Caco-2 (cell line): ENCODE measurements around the gene ZSCAN26. TPM values are rescaled to one million over a fixed set of nuclear protein-coding genes. Genes with fewer than 3 reads are reported as not detected.

ENCODE experiments used
- BruUV-seq: library from RNA; stranded (reverse); fragments of 400-500 nt; replicated peaks from 2 replicates; lab custom pipeline; 2021; lab: Mats Ljungman, UMichigan
- CTCF ChIA-PET: fragments of 300-600 bp; sonication (Branson Sonifier 250); formaldehyde crosslinking; loops from one replicate; lab custom pipeline; 2022; ENCODE audit warnings: antibody characterized with exemption; lab: Charles Lee
- POLR2A ChIA-PET: fragments of 300-600 bp; sonication (Branson Sonifier 250); formaldehyde crosslinking; loops from one replicate; lab custom pipeline; 2022; ENCODE audit warnings: antibody characterized with exemption; lab: Charles Lee
- DNase-seq, 2 experiments: peaks; one replicate each; pipeline versions ENCODE4 v3.0.0 to v3.0.0-alpha.2; 2020 to 2022
- H3K27me3 ChIP-seq: replicated peaks from 2 replicates; pipeline ENCODE4 v1.6.0; 2011; ENCODE audit warnings: low read length; ENCODE audit not compliant: control insufficient read depth, insufficient read depth
- H3K36me3 ChIP-seq: 2 replicates; pipeline ENCODE4 v1.5.1; 2011; ENCODE audit warnings: low read length; ENCODE audit not compliant: control insufficient read depth, insufficient read depth
- H3K4me1 ChIP-seq: fragments of 250-450 bp; sonication (Bioruptor Pico); 2 replicates; pipeline ENCODE4 v1.5.1; 2020; ENCODE audit warnings: mild to moderate bottlenecking
- H3K4me3 ChIP-seq: 2 replicates; pipeline ENCODE4 v1.5.1; 2011; ENCODE audit warnings: low read depth, mild to moderate bottlenecking, control low read depth, low read length
- H3K9me3 ChIP-seq: fragments of 250-450 bp; sonication (Bioruptor Pico); 2 replicates; pipeline ENCODE4 v1.5.1; 2020; ENCODE audit warnings: mild to moderate bottlenecking, moderate library complexity
- H3K27ac Mint-ChIP-seq: one replicate; pipeline ENCODE4 v1.8.0; 2022; ENCODE audit warnings: mixed read lengths; ENCODE audit not compliant: unreplicated experiment
- H3K27me3 Mint-ChIP-seq: one replicate; pipeline ENCODE4 v1.8.0; 2022; ENCODE audit warnings: mixed read lengths; ENCODE audit not compliant: insufficient read depth, unreplicated experiment
- H3K36me3 Mint-ChIP-seq: one replicate; pipeline ENCODE4 v1.8.0; 2022; ENCODE audit warnings: mild to moderate bottlenecking, mixed read lengths; ENCODE audit not compliant: insufficient read depth, unreplicated experiment
- H3K4me1 Mint-ChIP-seq: one replicate; pipeline ENCODE4 v1.8.0; 2022; ENCODE audit warnings: low read depth, mixed read lengths; ENCODE audit not compliant: unreplicated experiment
- H3K4me3 Mint-ChIP-seq: one replicate; pipeline ENCODE4 v1.8.0; 2022; ENCODE audit warnings: mild to moderate bottlenecking, moderate library complexity, mixed read lengths; ENCODE audit not compliant: unreplicated experiment
- H3K9me3 Mint-ChIP-seq: one replicate; pipeline ENCODE4 v1.8.0; 2022; ENCODE audit warnings: mixed read lengths; ENCODE audit not compliant: unreplicated experiment
- CTCF ChIP-seq, 2 experiments: fragments of 200-600 bp in 1 of 2; IDR thresholded peaks; 1 replicate in 1 of 2; 2 replicates in 1 of 2; pipeline versions ENCODE4 v1.5.1 to v1.8.0; 2011 to 2022; ENCODE audit warnings: antibody characterized with exemption in 1 of 2, control low read depth in 1 of 2, inconsistent platforms in 1 of 2, low read depth in 1 of 2, low read length in 1 of 2, mild to moderate bottlenecking in 1 of 2, moderate library complexity in 1 of 2; ENCODE audit not compliant: insufficient read depth in 1 of 2, severe bottlenecking in 1 of 2, unreplicated experiment in 1 of 2
- intact Hi-C: fragments of 100-400 bp; cut with micrococcal nuclease; formaldehyde crosslinking; loops from one replicate; pipeline ENCODE4 v1.10.0; 2022; ENCODE audit not compliant: unreplicated experiment
- total RNA-seq: library from RNA; stranded (reverse); gene quantifications from 2 replicates; pipeline ENCODE4 v1.2.3, GENCODE V29; 2022

Gene ZSCAN26
- total RNA-seq, 1 experiment from 2014 or later: 7.2 TPM

DNA sequence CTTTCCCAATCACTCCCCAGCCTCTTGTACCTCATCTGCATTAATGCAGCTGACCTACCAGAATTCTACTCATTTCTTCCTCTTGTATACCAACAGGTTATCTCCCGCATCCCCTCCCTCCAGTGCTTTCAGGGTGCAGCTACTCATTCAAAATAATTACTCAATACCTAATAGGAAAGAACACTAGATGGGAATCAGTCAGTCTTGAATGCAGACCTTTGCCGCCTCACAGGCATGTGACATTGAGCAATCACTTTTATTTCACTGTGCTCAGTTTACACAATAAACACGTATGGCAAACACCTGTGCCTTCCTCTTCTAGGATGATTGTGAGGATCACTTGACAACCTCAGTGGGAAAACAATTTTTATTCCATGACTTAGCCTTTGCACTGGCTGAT is 55.7 kb downstream of the ZSCAN26 start:
- ChIA-PET CTCF (no interaction called here), POLR2A (no interaction called here)

GRCh38 chr6:28323813-28324424 is 57.0 kb downstream of the ZSCAN26 start:
- intact Hi-C loops: no loop called here
- no peak overlapping the region for H3K27ac Mint-ChIP-seq
- H3K4me3 Mint-ChIP-seq: no peak overlapping the region
- no peak for DNase-seq
- no TSS peak for BruUV-seq
- H3K9me3 ChIP-seq: peaks cover 14% of the 10 kb centered on the region
- peaks cover 3% of the 10 kb centered on the region for H3K36me3 ChIP-seq
- no peak for TF ChIP-seq CTCF (IDR thresholded peaks at IDR 0.05; ENCODE audit: insufficient read depth in 1 of 2, low read depth in 1 of 2, low read length in 1 of 2, severe bottlenecking in 1 of 2, unreplicated experiment in 1 of 2)
- peaks cover 41% of the 10 kb centered on the region for H3K9me3 Mint-ChIP-seq
- no peaks in the 10 kb centered on the region for H3K27me3 Mint-ChIP-seq
- H3K4me1 ChIP-seq: no peaks in the 10 kb centered on the region
- H3K27me3 ChIP-seq: no peaks in the 10 kb centered on the region
- H3K36me3 Mint-ChIP-seq: peaks cover under 1% of the 10 kb centered on the region
- H3K4me1 Mint-ChIP-seq: peaks cover 11% of the 10 kb centered on the region
- CTCF ChIA-PET: no interaction called here
- no peak overlapping the region for H3K4me3 ChIP-seq
- POLR2A ChIA-PET: interaction anchor here (2.2 kb wide), 1 partner anchor 12 kb away, joined by 12 read pairs; the partner anchor contains the start of gene ZSCAN31

More for the DNA sequence above, 55.7 kb downstream of the ZSCAN26 start:
- Mint-ChIP-seq H3K27me3 (no peaks in the 10 kb centered on the region), H3K9me3 (peaks cover 33% of the 10 kb centered on the region), H3K4me3 (no peak overlapping the region), H3K4me1 (peaks cover 11% of the 10 kb centered on the region), H3K27ac (no peak overlapping the region), H3K36me3 (no peaks in the 10 kb centered on the region)
- Histone ChIP-seq H3K4me3 (no peak overlapping the region), H3K9me3 (peaks cover 13% of the 10 kb centered on the region), H3K36me3 (peaks cover 3% of the 10 kb centered on the region), H3K4me1 (no peaks in the 10 kb centered on the region), H3K27me3 (no peaks in the 10 kb centered on the region)
- no TSS peak for BruUV-seq
- intact Hi-C loops: no loop called here
- no peak for TF ChIP-seq CTCF (IDR thresholded peaks at IDR 0.05; ENCODE audit: insufficient read depth in 1 of 2, low read depth in 1 of 2, low read length in 1 of 2, severe bottlenecking in 1 of 2, unreplicated experiment in 1 of 2)
- no peak for DNase-seq

- Mint-ChIP-seq H3K36me3 (peaks cover 5% of the 10 kb centered on the region), H3K27me3 (no peaks in the 10 kb centered on the region), H3K4me3 (no peak overlapping the region), H3K9me3 (peaks cover 44% of the 10 kb centered on the region), H3K4me1 (peaks cover 11% of the 10 kb centered on the region), H3K27ac (no peak overlapping the region)
- ChIA-PET CTCF (no interaction called here), POLR2A (no interaction called here)
- DNase-seq: no peak
- Histone ChIP-seq H3K27me3 (no peaks in the 10 kb centered on the region), H3K9me3 (peaks cover 14% of the 10 kb centered on the region), H3K4me1 (no peaks in the 10 kb centered on the region), H3K4me3 (no peak overlapping the region), H3K36me3 (peaks cover 3% of the 10 kb centered on the region)
- no peak for TF ChIP-seq CTCF (IDR thresholded peaks at IDR 0.05; ENCODE audit: insufficient read depth in 1 of 2, low read depth in 1 of 2, low read length in 1 of 2, severe bottlenecking in 1 of 2, unreplicated experiment in 1 of 2)
- no TSS peak for BruUV-seq
- intact Hi-C loops: no loop called here
Observed at GRCh38 chr6:28326371-28326948, 59.5 kb downstream of the ZSCAN26 start.

Other genes with a start within 250 kb of the ZSCAN26 start
- 9.2 and 11.0 TPM in 2 replicates for gene ZNF165, start 186.6 kb upstream of the ZSCAN26 start, total RNA-seq
- 5.8 and 6.7 TPM in 2 replicates for gene ZSCAN16, start 142.5 kb upstream of the ZSCAN26 start, total RNA-seq
- 15.6 and 17.0 TPM in 2 replicates for gene ZKSCAN8, start 125.3 kb upstream of the ZSCAN26 start, total RNA-seq
- 13.7 and 13.9 TPM in 2 replicates for gene ZSCAN9, start 41.9 kb upstream of the ZSCAN26 start, total RNA-seq
- 5.0 and 5.5 TPM in 2 replicates for gene ZKSCAN4, start 14.9 kb upstream of the ZSCAN26 start, total RNA-seq
- gene NKAPL, start 7.8 kb upstream of the ZSCAN26 start, total RNA-seq: not detected in 2 replicates
- 3.6 and 3.8 TPM in 2 replicates for gene PGBD1, start 14.4 kb downstream of the ZSCAN26 start, total RNA-seq
- gene ZSCAN31, start 69.0 kb downstream of the ZSCAN26 start, total RNA-seq: 1.7 and 3.4 TPM in 2 replicates
- gene ZKSCAN3, start 82.8 kb downstream of the ZSCAN26 start, total RNA-seq: 3.7 and 4.3 TPM in 2 replicates
- gene ZSCAN12, start 132.6 kb downstream of the ZSCAN26 start, total RNA-seq: 1.5 and 1.6 TPM in 2 replicates
- gene ZSCAN23, start 176.3 kb downstream of the ZSCAN26 start, total RNA-seq: not detected in 2 replicates
- gene GPX6, start 248.7 kb downstream of the ZSCAN26 start, total RNA-seq: not detected in 2 replicates